Activated effector memory CD4-positive, alpha-beta T cell treated with anti-CD3 and anti-CD28 coated beads, Interleukin-2, amount 50 U/mL, for 16 hours (primary cell): ENCODE data around the gene CMKLR1.

Experiments used
- DNase-seq: peaks from one replicate; pipeline ENCODE4 v3.0.0-alpha.2; 2020

The CMKLR1 gene

GRCh38 chr12:108338915-108339657 lies at the start of gene CMKLR1:
Gene CMKLR1 (minus strand): TSS chr12:108339311. CDS start chr12:108293591, 45,720 bp downstream.
- DNase-seq, result no peak

- no peak for DNase-seq
Measured at GRCh38 chr12:108387771-108388170, 48.7 kb upstream of the CMKLR1 start.

GRCh38 chr12:108386709-108387360 lies 47.7 kb upstream of the CMKLR1 start:
- DNase-seq, result no peak

- DNase-seq, result no peak
Measured at GRCh38 chr12:108382437-108382801, 43.3 kb upstream of the CMKLR1 start.

- DNase-seq, result no peak
Measured at GRCh38 chr12:108381787-108382436, 42.8 kb upstream of the CMKLR1 start.

GRCh38 chr12:108380382-108380781 lies 41.3 kb upstream of the CMKLR1 start:
- DNase-seq, result no peak

GRCh38 chr12:108379823-108380222 lies 40.7 kb upstream of the CMKLR1 start:
- no peak for DNase-seq

GRCh38 chr12:108378926-108379325 lies 39.8 kb upstream of the CMKLR1 start:
- no peak for DNase-seq

- DNase-seq, result no peak
Measured at GRCh38 chr12:108377260-108377659, 38.1 kb upstream of the CMKLR1 start.

GRCh38 chr12:108375986-108376663 lies 37.0 kb upstream of the CMKLR1 start:
- no peak for DNase-seq

GRCh38 chr12:108374596-108375320 lies 35.6 kb upstream of the CMKLR1 start:
- DNase-seq, result no peak

- no peak for DNase-seq
Measured at GRCh38 chr12:108373111-108373510, 34.0 kb upstream of the CMKLR1 start.

GRCh38 chr12:108371801-108372344 lies 32.8 kb upstream of the CMKLR1 start:
- no peak for DNase-seq

- DNase-seq, result no peak
Measured at GRCh38 chr12:108370415-108370814, 31.3 kb upstream of the CMKLR1 start.

- peak; percentile 28 for DNase-seq
Measured at GRCh38 chr12:108369736-108370396, 30.8 kb upstream of the CMKLR1 start.

- DNase-seq, result no peak
Measured at GRCh38 chr12:108368089-108368488, 29.0 kb upstream of the CMKLR1 start.

GRCh38 chr12:108367436-108367835 lies 28.3 kb upstream of the CMKLR1 start:
- DNase-seq, result no peak

- DNase-seq, result no peak
Measured at GRCh38 chr12:108365324-108365723, 26.2 kb upstream of the CMKLR1 start.

GRCh38 chr12:108364879-108365278 lies 25.8 kb upstream of the CMKLR1 start:
- DNase-seq, result no peak

- DNase-seq, result no peak
Measured at GRCh38 chr12:108363565-108363964, 24.5 kb upstream of the CMKLR1 start.

GRCh38 chr12:108363165-108363564 lies 24.1 kb upstream of the CMKLR1 start:
- no peak for DNase-seq

GRCh38 chr12:108361606-108362005 lies 22.5 kb upstream of the CMKLR1 start:
- DNase-seq, result no peak
